ENCODE data around the gene PPP2R3B.

- TF ChIP-seq FOXP2 (optimal IDR thresholded peaks at IDR 0.05; ENCODE audit: borderline replicate concordance, extremely low read depth, extremely low read length, insufficient read depth) (no peak), POLR2AphosphoS5 (IDR thresholded peaks at IDR 0.05; ENCODE audit: low read depth, low read length) (no peak), TAF1 (IDR thresholded peaks at IDR 0.05; ENCODE audit: borderline replicate concordance, insufficient read depth, low read length) (no peak)
Observed at GRCh38 chrX:288561-288991, 98.1 kb downstream of the PPP2R3B start.
